ENCODE measurements around the gene VAV3.
A peak's percentile ranks its signal among the peaks of the same experiment; 100 is the strongest.

The VAV3 gene

GRCh38 chr1:107936498-107937481 is 28.2 kb downstream of the VAV3 start:
- peak; percentile 34 for DNase-seq (ENCODE audit: low read depth)

- no peak for DNase-seq (ENCODE audit: low read depth)
These were observed 29.4 kb downstream of the VAV3 start for GRCh38 chr1:107935396-107936064.

GRCh38 chr1:107934578-107934977 is 30.4 kb downstream of the VAV3 start:
- no peak for DNase-seq (ENCODE audit: low read depth)

- DNase-seq (ENCODE audit: low read depth): no peak
These were observed 31.2 kb downstream of the VAV3 start for GRCh38 chr1:107933736-107934135.

- DNase-seq (ENCODE audit: low read depth): no peak
These were observed 34.7 kb downstream of the VAV3 start for GRCh38 chr1:107930292-107930691.

GRCh38 chr1:107927820-107928219 is 37.2 kb downstream of the VAV3 start:
- DNase-seq (ENCODE audit: low read depth): no peak

- no peak for DNase-seq (ENCODE audit: low read depth)
These were observed 38.4 kb downstream of the VAV3 start for GRCh38 chr1:107926436-107927080.

- no peak for DNase-seq (ENCODE audit: low read depth)
These were observed 39.4 kb downstream of the VAV3 start for GRCh38 chr1:107925565-107925964.

- no peak for DNase-seq (ENCODE audit: low read depth)
These were observed 44.0 kb downstream of the VAV3 start for GRCh38 chr1:107920999-107921398.

- no peak for DNase-seq (ENCODE audit: low read depth)
These were observed 44.4 kb downstream of the VAV3 start for GRCh38 chr1:107920561-107920960.

- no peak for DNase-seq (ENCODE audit: low read depth)
These were observed 45.0 kb downstream of the VAV3 start for GRCh38 chr1:107919953-107920352.

GRCh38 chr1:107914119-107914765 is 50.7 kb downstream of the VAV3 start:
- no peak for DNase-seq (ENCODE audit: low read depth)

- DNase-seq (ENCODE audit: low read depth): no peak
These were observed 52.3 kb downstream of the VAV3 start for GRCh38 chr1:107912656-107913055.

GRCh38 chr1:107900090-107900945 is 64.7 kb downstream of the VAV3 start:
- DNase-seq (ENCODE audit: low read depth): no peak

GRCh38 chr1:107899655-107900054 is 65.3 kb downstream of the VAV3 start:
- no peak for DNase-seq (ENCODE audit: low read depth)

GRCh38 chr1:107897438-107898345 is 67.3 kb downstream of the VAV3 start:
- no peak for DNase-seq (ENCODE audit: low read depth)

- no peak for DNase-seq (ENCODE audit: low read depth)
These were observed 68.0 kb downstream of the VAV3 start for GRCh38 chr1:107896936-107897335.

GRCh38 chr1:107896401-107896800 is 68.6 kb downstream of the VAV3 start:
- DNase-seq (ENCODE audit: low read depth): no peak

- no peak for DNase-seq (ENCODE audit: low read depth)
These were observed 69.4 kb downstream of the VAV3 start for GRCh38 chr1:107895403-107896191.
